ENCODE data around the gene SDCCAG8.

- no peak for TF ChIP-seq POLR2A (IDR thresholded peaks at IDR 0.05)
- TF ChIP-seq CTCF (IDR thresholded peaks at IDR 0.05) = no peak
Observed at GRCh38 chr1:243390162-243390791, 134.4 kb downstream of the SDCCAG8 start.
